Kidney epithelial cell (primary cell): Measurements from ENCODE around the gene NAV2. TPM values are rescaled to one million over a fixed set of nuclear protein-coding genes. Genes with fewer than 3 reads are reported as not detected.
"Not testable (repeated sequence)": the region's sequence is repeated elsewhere in the genome, so short reads cannot be mapped to it uniquely, and the experiment has no call there.

ENCODE experiments used
- DNase-seq: peaks from one replicate; pipeline ENCODE4 v3.0.0-alpha.2; 2010; ENCODE audit warnings: low read depth
- H3K27me3 ChIP-seq: 2 replicates; pipeline ENCODE4 v1.6.0; 2011; ENCODE audit warnings: low read length; ENCODE audit not compliant: control insufficient read depth, insufficient read depth
- H3K36me3 ChIP-seq: 2 replicates; pipeline ENCODE4 v1.5.1; 2011; ENCODE audit warnings: low read length; ENCODE audit not compliant: control insufficient read depth, insufficient read depth
- H3K4me3 ChIP-seq: 2 replicates; pipeline ENCODE4 v1.5.1; 2011; ENCODE audit warnings: low read depth, mild to moderate bottlenecking, control low read depth, low read length
- total RNA-seq: library from RNA; depleted of rRNA; stranded (reverse); fragments of >200 nt; gene quantifications from 2 replicates; pipeline ENCODE4 v1.2.3, GENCODE V29; 2015
- TF ChIP-seq, protein P1 (sequence below): IDR thresholded peaks from 2 replicates; pipeline ENCODE4 v1.5.1; 2011; ENCODE audit warnings: mild to moderate bottlenecking, moderate library complexity, low read length, control low read depth, inconsistent platforms; ENCODE audit not compliant: insufficient read depth, poor library complexity, severe bottlenecking

Gene NAV2
- total RNA-seq, 1 donor from 2014 or later = 41.5 TPM

DNA sequence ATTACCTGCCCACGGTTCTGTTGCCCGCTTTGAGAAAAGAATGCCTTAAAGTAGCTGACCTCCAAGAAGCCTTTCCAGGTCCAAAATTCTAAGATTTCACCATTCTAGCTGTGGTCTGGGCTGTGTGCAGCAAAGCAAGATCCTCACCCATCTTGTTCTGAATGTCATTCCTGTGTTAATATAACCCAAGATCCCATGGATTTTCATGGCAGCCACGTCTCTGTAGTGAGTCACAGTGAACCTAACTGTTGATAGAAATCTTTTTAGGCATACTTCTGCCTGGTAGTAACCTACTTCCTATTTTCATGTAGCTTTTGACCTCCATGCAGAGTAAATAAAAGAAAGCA lies 210.0 kb downstream of the NAV2 start:
- Histone ChIP-seq H3K4me3 (no peak overlapping the region), H3K27me3 (no peaks in the 10 kb centered on the region), H3K36me3 (no peaks in the 10 kb centered on the region)
- no peak for DNase-seq
- TF ChIP-seq, protein P1, sequence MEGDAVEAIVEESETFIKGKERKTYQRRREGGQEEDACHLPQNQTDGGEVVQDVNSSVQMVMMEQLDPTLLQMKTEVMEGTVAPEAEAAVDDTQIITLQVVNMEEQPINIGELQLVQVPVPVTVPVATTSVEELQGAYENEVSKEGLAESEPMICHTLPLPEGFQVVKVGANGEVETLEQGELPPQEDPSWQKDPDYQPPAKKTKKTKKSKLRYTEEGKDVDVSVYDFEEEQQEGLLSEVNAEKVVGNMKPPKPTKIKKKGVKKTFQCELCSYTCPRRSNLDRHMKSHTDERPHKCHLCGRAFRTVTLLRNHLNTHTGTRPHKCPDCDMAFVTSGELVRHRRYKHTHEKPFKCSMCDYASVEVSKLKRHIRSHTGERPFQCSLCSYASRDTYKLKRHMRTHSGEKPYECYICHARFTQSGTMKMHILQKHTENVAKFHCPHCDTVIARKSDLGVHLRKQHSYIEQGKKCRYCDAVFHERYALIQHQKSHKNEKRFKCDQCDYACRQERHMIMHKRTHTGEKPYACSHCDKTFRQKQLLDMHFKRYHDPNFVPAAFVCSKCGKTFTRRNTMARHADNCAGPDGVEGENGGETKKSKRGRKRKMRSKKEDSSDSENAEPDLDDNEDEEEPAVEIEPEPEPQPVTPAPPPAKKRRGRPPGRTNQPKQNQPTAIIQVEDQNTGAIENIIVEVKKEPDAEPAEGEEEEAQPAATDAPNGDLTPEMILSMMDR = no peak

DNA sequence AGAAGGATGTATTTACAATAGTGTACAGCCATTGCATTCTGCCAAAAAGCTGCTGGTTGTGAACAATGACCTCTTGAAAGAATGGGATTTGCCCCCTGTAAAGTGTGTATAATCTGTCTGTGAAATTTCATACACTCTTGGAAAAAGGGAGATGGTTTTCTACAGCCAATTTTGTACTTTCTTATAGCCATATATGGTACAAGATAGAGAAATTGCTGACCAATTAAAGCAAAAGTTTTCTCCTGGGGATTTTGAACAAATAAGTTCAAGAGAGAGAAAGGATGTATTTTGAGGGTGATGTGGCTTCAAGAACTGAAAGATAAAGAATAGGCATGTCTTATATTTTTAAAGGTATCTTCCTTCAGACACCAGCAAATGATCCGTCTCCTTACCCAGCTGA lies 211.0 kb downstream of the NAV2 start:
- no peak for DNase-seq
- Histone ChIP-seq H3K36me3 (no peaks in the 10 kb centered on the region), H3K27me3 (no peaks in the 10 kb centered on the region), H3K4me3 (no peak overlapping the region)
- TF ChIP-seq, protein P1 = no peak

DNA sequence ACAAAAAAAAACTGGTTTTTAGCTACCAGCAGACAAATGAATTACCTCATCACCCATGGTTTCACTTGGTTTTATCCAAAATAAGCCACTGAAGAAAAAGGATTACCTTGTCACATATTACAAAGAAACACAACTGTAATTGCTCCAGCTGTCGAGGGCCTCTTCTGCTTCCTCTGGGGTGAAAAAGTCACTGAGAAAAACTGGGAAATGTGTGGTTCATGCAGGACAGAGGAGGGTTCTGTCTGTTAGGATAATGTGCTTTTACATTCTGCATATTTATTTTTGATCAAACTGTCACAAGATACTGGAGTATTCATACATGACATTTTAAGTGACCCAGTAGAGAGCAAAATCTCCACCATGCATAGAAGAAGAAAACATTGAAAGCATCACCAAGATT lies 211.7 kb downstream of the NAV2 start:
- no peaks in the 10 kb centered on the region for H3K27me3 ChIP-seq
- no peaks in the 10 kb centered on the region for H3K36me3 ChIP-seq
- TF ChIP-seq, protein P1 = no peak
- no peak for DNase-seq
- no peak overlapping the region for H3K4me3 ChIP-seq

DNA sequence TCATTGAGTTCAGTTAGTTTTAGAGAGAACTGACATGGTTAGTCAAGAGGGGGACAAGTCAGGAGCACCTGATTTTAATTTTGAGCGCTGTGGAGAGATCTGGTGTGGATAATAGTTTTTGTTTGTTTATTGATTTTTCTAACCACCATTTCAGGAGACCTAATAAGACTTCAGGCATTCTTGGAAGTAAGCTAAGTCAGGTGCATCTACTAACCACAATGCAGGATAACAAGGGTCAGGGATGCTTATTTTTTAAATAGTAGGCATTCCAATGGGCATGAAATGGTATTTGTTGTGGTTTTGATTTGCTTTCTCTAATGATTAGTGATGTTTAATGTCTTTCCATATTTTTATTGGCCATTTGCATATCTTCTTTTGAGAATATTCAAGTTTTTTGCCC lies 212.1 kb downstream of the NAV2 start:
- TF ChIP-seq, protein P1 = no peak
- no peak overlapping the region for H3K4me3 ChIP-seq
- no peak for DNase-seq
- H3K27me3 ChIP-seq = no peaks in the 10 kb centered on the region
- no peaks in the 10 kb centered on the region for H3K36me3 ChIP-seq

DNA sequence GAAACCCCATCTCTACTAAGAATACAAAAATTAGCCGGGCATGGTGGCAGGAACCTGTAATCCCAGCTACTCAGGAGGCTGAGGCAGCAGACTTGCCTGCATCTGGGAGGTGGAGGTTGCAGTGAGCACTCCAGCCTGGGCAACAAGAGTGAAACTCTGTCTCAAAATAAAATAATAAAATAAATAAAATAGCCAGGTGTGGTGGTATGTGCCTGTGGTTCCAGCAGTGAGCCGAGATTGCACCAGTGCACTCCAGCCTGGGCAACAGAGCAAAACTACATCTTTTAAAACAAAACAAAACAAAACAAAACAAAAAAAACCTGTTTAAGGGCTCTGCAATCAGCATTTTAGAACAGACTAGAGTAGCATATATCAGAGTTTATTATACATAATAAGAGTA lies 214.8 kb downstream of the NAV2 start:
- not testable (repeated sequence) for H3K36me3 ChIP-seq, H3K4me3 ChIP-seq, H3K27me3 ChIP-seq, DNase-seq

DNA sequence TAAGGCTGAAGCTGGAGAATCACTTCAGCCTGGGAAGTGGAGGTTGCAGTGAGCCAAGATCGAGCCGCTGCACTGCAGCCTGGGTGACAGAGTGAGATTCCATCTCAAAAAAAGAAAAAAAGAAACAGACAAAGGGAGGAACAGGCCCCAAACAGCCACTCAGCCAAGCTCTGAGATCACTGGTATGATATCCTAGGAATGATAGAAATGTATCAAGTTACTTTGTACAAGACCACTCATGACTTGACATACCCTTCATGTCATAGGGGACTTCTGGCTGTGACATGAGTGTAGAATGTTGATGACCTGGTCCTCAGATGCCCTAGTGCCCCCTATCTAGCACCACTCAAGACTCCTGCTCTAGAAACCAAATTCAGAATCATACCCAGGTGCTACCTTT lies 216.5 kb downstream of the NAV2 start:
- no peaks in the 10 kb centered on the region for H3K27me3 ChIP-seq
- TF ChIP-seq, protein P1 = no peak
- DNase-seq = no peak
- H3K36me3 ChIP-seq = peaks cover 1% of the 10 kb centered on the region
- H3K4me3 ChIP-seq = no peak overlapping the region
